SK-N-SH (cell line): ENCODE results near the gene SEMA4D. TPM values are rescaled to one million over a fixed set of nuclear protein-coding genes. Genes with fewer than 3 reads are reported as not detected.

Experiments used
- CTCF ChIA-PET: fragments of 300-600, 350-600 bp; formaldehyde crosslinking; extraction: SDS; loops from one replicate; lab custom pipeline; 2021; lab: Yijun Ruan, JAX
- POLR2A ChIA-PET: fragments of 350-600 bp; sonication (Branson Sonifier 250); formaldehyde crosslinking; extraction: SDS; loops from one replicate; lab custom pipeline; 2020; ENCODE audit warnings: antibody characterized with exemption, inconsistent platforms; lab: Yijun Ruan, JAX
- DNase-seq: peaks from one replicate; pipeline ENCODE4 v3.0.0; 2012
- H2AFZ ChIP-seq: fragments of 200-600 bp; sonication (generic); 2 replicates; pipeline ENCODE4 v1.8.1; 2016; ENCODE audit warnings: antibody characterized with exemption, mild to moderate bottlenecking, low read depth
- H3F3A ChIP-seq: fragments of 200-600 bp; sonication (generic); replicated peaks from 2 replicates; pipeline ENCODE3; 2016; ENCODE audit warnings: antibody characterized with exemption, mild to moderate bottlenecking; ENCODE audit not compliant: insufficient read depth
- H3K27ac ChIP-seq, 2 experiments: fragments of 200-500 bp in 1 of 2; fragments of 200-600 bp in 1 of 2; sonication (Bioruptor generic) in 1 of 2; sonication (generic), shearing (Covaris generic) in 1 of 2; 2 replicates each; pipeline versions ENCODE4 v1.5.1 to v1.6.1; 2014 to 2016; ENCODE audit warnings: low read depth in 2 of 2, inconsistent platforms in 1 of 2, low read length in 1 of 2, mild to moderate bottlenecking in 1 of 2, mixed read lengths in 1 of 2
- H3K27me3 ChIP-seq: fragments of 200-600 bp; sonication (generic), shearing (Covaris generic); 2 replicates; pipeline ENCODE4 v1.6.1; 2016; ENCODE audit warnings: mixed run types; ENCODE audit not compliant: insufficient read depth
- H3K36me3 ChIP-seq, 2 experiments: fragments of 200-500 bp in 1 of 2; fragments of 200-600 bp in 1 of 2; sonication (Bioruptor generic) in 1 of 2; sonication (generic) in 1 of 2; replicated peaks in 1 of 2; 2 replicates each; pipeline versions ENCODE3 to v1.5.1; 2014 to 2016; ENCODE audit warnings: low read length in 1 of 2, mild to moderate bottlenecking in 1 of 2; ENCODE audit not compliant: insufficient read depth in 2 of 2, control insufficient read depth in 1 of 2
- H3K4me1 ChIP-seq, 2 experiments: fragments of 200-500 bp in 1 of 2; fragments of 200-600 bp in 1 of 2; sonication (Bioruptor generic) in 1 of 2; sonication (generic), shearing (Covaris generic) in 1 of 2; 2 replicates each; pipeline versions ENCODE4 v1.5.1 to v1.6.1; 2014 to 2016; ENCODE audit warnings: low read depth in 1 of 2, low read length in 1 of 2, mixed run types in 1 of 2; ENCODE audit not compliant: insufficient read depth in 2 of 2, control insufficient read depth in 1 of 2
- H3K4me2 ChIP-seq: fragments of 200-600 bp; sonication (generic), shearing (Covaris generic); 2 replicates; pipeline ENCODE4 v1.6.1; 2017; ENCODE audit warnings: mixed run types
- H3K4me3 ChIP-seq, 2 experiments: fragments of 200-500 bp in 1 of 2; fragments of 200-600 bp in 1 of 2; sonication (Bioruptor generic) in 1 of 2; sonication (generic), shearing (Covaris generic) in 1 of 2; 2 replicates each; pipeline versions ENCODE4 v1.5.1 to v1.8.1; 2014 to 2016; ENCODE audit warnings: low read depth in 2 of 2, inconsistent platforms in 1 of 2, low read length in 1 of 2, mild to moderate bottlenecking in 1 of 2, mixed read lengths in 1 of 2, moderate library complexity in 1 of 2
- H3K79me2 ChIP-seq: fragments of 200-600 bp; sonication (generic); 2 replicates; pipeline ENCODE4 v1.8.1; 2017; ENCODE audit warnings: mild to moderate bottlenecking; ENCODE audit not compliant: insufficient read depth
- H3K9ac ChIP-seq: fragments of 200-600 bp; sonication (generic); 2 replicates; pipeline ENCODE4 v1.6.1; 2017; ENCODE audit warnings: mixed run types
- H3K9me2 ChIP-seq: fragments of 200-600 bp; sonication (generic); 2 replicates; pipeline ENCODE4 v1.6.1; 2017; ENCODE audit warnings: mixed run types
- H3K9me3 ChIP-seq: fragments of 200-600 bp; sonication (generic); 2 replicates; pipeline ENCODE4 v1.6.1; 2017; ENCODE audit warnings: mixed run types, mild to moderate bottlenecking, moderate library complexity
- H4K20me1 ChIP-seq: fragments of 200-600 bp; sonication (generic); 2 replicates; pipeline ENCODE4 v1.6.1; 2017; ENCODE audit warnings: mild to moderate bottlenecking, mixed run types; ENCODE audit not compliant: insufficient read depth
- ELF1 ChIP-seq: IDR thresholded peaks from 2 replicates; pipeline ENCODE4 v1.4.0; 2012
- EP300 ChIP-seq, 2 experiments: IDR thresholded peaks; 2 replicates each; pipeline versions ENCODE4 v1.4.0 to v1.6.1; 2012; ENCODE audit warnings: borderline replicate concordance in 1 of 2, low read depth in 1 of 2, low read length in 1 of 2
- EZH2phosphoT487 ChIP-seq: fragments of 200-600 bp; sonication (generic); IDR thresholded peaks from 2 replicates; pipeline ENCODE4 v1.6.1; 2017; ENCODE audit warnings: low read depth, mixed run types, mild to moderate bottlenecking, antibody characterized with exemption, moderate library complexity, borderline replicate concordance
- FOSL2 ChIP-seq: IDR thresholded peaks from 2 replicates; pipeline ENCODE4 v1.4.0; 2012; ENCODE audit warnings: low read depth, mild to moderate bottlenecking, moderate library complexity, borderline replicate concordance
- GABPA ChIP-seq: IDR thresholded peaks from 2 replicates; pipeline ENCODE4 v1.4.0; 2012; ENCODE audit warnings: low read depth, mild to moderate bottlenecking
- NRF1 ChIP-seq: IDR thresholded peaks from 2 replicates; pipeline ENCODE4 v1.6.1; 2012; ENCODE audit warnings: low read depth, mild to moderate bottlenecking, low read length
- TEAD4 ChIP-seq: IDR thresholded peaks from 2 replicates; pipeline ENCODE4 v1.4.0; 2012; ENCODE audit warnings: mild to moderate bottlenecking, borderline replicate concordance; ENCODE audit not compliant: insufficient read depth
- USF1 ChIP-seq: IDR thresholded peaks from 2 replicates; pipeline ENCODE4 v1.4.0; 2012; ENCODE audit warnings: low read depth, borderline replicate concordance
- WGBS: methylation state at CpG from one replicate; pipeline ENCODE4 v1.1.6; 2017; ENCODE audit warnings: low lambda C conversion rate; 5-methylcytosine and 5-hydroxymethylcytosine counted together
- polyA plus RNA-seq, 3 experiments: library from polyadenylated mRNA; depleted of rRNA; stranded (reverse); fragments of >200 nt; gene quantifications; 2 replicates each; pipeline ENCODE4 v1.2.3, GENCODE V29; 2012
- TF ChIP-seq, protein P1 (sequence below): fragments of 150-350 bp; IDR thresholded peaks from 2 replicates; pipeline ENCODE4 v1.6.1; 2016; ENCODE audit warnings: mild to moderate bottlenecking, low read depth, low read length
- TF ChIP-seq, protein P2 (sequence below): fragments of 200-600 bp; sonication (generic); IDR thresholded peaks from 2 replicates; pipeline ENCODE4 v1.6.1; 2017; ENCODE audit warnings: antibody characterized with exemption, mild to moderate bottlenecking, moderate library complexity

Gene SEMA4D
- polyA plus RNA-seq, 1 of the 3 experiments (the other 2 are of a cell fraction): 4.8 TPM

- TF ChIP-seq, protein P1, sequence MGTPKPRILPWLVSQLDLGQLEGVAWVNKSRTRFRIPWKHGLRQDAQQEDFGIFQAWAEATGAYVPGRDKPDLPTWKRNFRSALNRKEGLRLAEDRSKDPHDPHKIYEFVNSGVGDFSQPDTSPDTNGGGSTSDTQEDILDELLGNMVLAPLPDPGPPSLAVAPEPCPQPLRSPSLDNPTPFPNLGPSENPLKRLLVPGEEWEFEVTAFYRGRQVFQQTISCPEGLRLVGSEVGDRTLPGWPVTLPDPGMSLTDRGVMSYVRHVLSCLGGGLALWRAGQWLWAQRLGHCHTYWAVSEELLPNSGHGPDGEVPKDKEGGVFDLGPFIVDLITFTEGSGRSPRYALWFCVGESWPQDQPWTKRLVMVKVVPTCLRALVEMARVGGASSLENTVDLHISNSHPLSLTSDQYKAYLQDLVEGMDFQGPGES: no peak
- no peak for TF ChIP-seq EZH2phosphoT487
- TF ChIP-seq NRF1: no peak
- no peak for TF ChIP-seq TEAD4
- TF ChIP-seq EP300 (IDR thresholded peaks at IDR 0.05; ENCODE audit: borderline replicate concordance in 1 of 2, low read depth in 1 of 2, low read length in 1 of 2): peak in 1 of 2 experiments; percentile 44; a peak in 1 of 4 replicates
- TF ChIP-seq GABPA: no peak
- TF ChIP-seq, protein P2, sequence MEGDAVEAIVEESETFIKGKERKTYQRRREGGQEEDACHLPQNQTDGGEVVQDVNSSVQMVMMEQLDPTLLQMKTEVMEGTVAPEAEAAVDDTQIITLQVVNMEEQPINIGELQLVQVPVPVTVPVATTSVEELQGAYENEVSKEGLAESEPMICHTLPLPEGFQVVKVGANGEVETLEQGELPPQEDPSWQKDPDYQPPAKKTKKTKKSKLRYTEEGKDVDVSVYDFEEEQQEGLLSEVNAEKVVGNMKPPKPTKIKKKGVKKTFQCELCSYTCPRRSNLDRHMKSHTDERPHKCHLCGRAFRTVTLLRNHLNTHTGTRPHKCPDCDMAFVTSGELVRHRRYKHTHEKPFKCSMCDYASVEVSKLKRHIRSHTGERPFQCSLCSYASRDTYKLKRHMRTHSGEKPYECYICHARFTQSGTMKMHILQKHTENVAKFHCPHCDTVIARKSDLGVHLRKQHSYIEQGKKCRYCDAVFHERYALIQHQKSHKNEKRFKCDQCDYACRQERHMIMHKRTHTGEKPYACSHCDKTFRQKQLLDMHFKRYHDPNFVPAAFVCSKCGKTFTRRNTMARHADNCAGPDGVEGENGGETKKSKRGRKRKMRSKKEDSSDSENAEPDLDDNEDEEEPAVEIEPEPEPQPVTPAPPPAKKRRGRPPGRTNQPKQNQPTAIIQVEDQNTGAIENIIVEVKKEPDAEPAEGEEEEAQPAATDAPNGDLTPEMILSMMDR: no peak
- no peak for TF ChIP-seq ELF1
- TF ChIP-seq, all 33 proteins: peak for 6
These were observed 75.5 kb downstream of the SEMA4D start (continued) for GRCh38 chr9:89422151-89422975.

GRCh38 chr9:89421595-89421994 is 76.3 kb downstream of the SEMA4D start:
- ChIA-PET POLR2A (no interaction called here), CTCF (no interaction called here)
- Histone ChIP-seq H3F3A (peaks cover 16% of the 10 kb centered on the region), H3K9me2 (no peaks in the 10 kb centered on the region), H3K9ac (peak overlapping the region; percentile 28; the same call in 1 of the 2 replicates), H2AFZ (peak overlapping the region; percentile 36; the same call in 1 of the 2 replicates), H3K36me3 (no peaks in the 10 kb centered on the region), H3K9me3 (no peaks in the 10 kb centered on the region), H3K27ac (peak overlapping the region; percentile 5 to 74; a peak in 3 of 4 replicates), H3K4me3 (no peak overlapping the region), H3K4me2 (peak overlapping the region; percentile 46; the same call in 1 of the 2 replicates), H4K20me1 (no peaks in the 10 kb centered on the region), H3K4me1 (peaks cover 7 to 26% of the 10 kb centered on the region in 2 experiments; a peak in 3 of 4 replicates), H3K79me2 (no peaks in the 10 kb centered on the region), H3K27me3 (no peaks in the 10 kb centered on the region)
- no peak for DNase-seq
- peak; percentile 40; the same call in 1 of the 2 replicates for TF ChIP-seq FOSL2
- TF ChIP-seq USF1: no peak
- TF ChIP-seq EP300 (IDR thresholded peaks at IDR 0.05; ENCODE audit: borderline replicate concordance in 1 of 2, low read depth in 1 of 2, low read length in 1 of 2): no peak
- 63% methylated on average over 6 of the region's 6 CpGs for WGBS
